GM19372 (cell line): ENCODE measurements around the gene ZBTB45.
A peak's percentile ranks its signal among the peaks of the same experiment; 100 is the strongest.

ENCODE experiments used
- ATAC-seq: cut with Tn5 transposase; IDR thresholded peaks from one replicate; pipeline ENCODE4 v1.9.1; 2021; ENCODE audit warnings: mild to moderate bottlenecking, low read depth, moderate library complexity; ENCODE audit not compliant: unreplicated experiment

Gene ZBTB45

GRCh38 chr19:58519355-58520256, at the start of gene ZBTB45:
Gene ZBTB45 (minus strand): TSS chr19:58519810. CDS start chr19:58517673, 2,137 bp downstream.
- peak; percentile 79 for ATAC-seq

GRCh38 chr19:58568453-58569130, 49.0 kb upstream of the ZBTB45 start:
- no peak for ATAC-seq

- ATAC-seq: no peak
Measured at GRCh38 chr19:58566989-58567388, 47.4 kb upstream of the ZBTB45 start.

GRCh38 chr19:58563823-58564222, 44.2 kb upstream of the ZBTB45 start:
- no peak for ATAC-seq

- no peak for ATAC-seq
Measured at GRCh38 chr19:58563034-58563573, 43.5 kb upstream of the ZBTB45 start.

- ATAC-seq: no peak
Measured at GRCh38 chr19:58562122-58563033, 42.8 kb upstream of the ZBTB45 start.

- ATAC-seq: no peak
Measured at GRCh38 chr19:58561373-58562121, 41.9 kb upstream of the ZBTB45 start.

GRCh38 chr19:58560921-58561320, 41.3 kb upstream of the ZBTB45 start:
- no peak for ATAC-seq

- ATAC-seq: no peak
Measured at GRCh38 chr19:58560007-58560887, 40.6 kb upstream of the ZBTB45 start.

GRCh38 chr19:58559275-58560006, 39.8 kb upstream of the ZBTB45 start:
- no peak for ATAC-seq

- peak; percentile 47 for ATAC-seq
Measured at GRCh38 chr19:58558623-58559274, 39.1 kb upstream of the ZBTB45 start.

- peak; percentile 0 for ATAC-seq
Measured at GRCh38 chr19:58558066-58558622, 38.5 kb upstream of the ZBTB45 start, which contains the start of gene UBE2M. Gene UBE2M (minus strand): TSS chr19:58558611. CDS start chr19:58558381, 230 bp downstream.

GRCh38 chr19:58557221-58558065, 37.8 kb upstream of the ZBTB45 start:
- no peak for ATAC-seq

GRCh38 chr19:58556622-58557220, 37.1 kb upstream of the ZBTB45 start:
- ATAC-seq: no peak

GRCh38 chr19:58555920-58556621, 36.5 kb upstream of the ZBTB45 start:
- no peak for ATAC-seq
